BLaER1 treated with 17β-estradiol and CSF1 and Interleukin-3, amounts not matched to agents 10 nM and 100 nM (cell line): ENCODE data around the gene RECK.
A peak's percentile ranks its signal among the peaks of the same experiment; 100 is the strongest.

Experiments used
- H3K27ac ChIP-seq, 11 experiments: shearing (Covaris generic); formaldehyde crosslinking; 2 replicates each; pipeline ENCODE4 v1.8.1; 2022
- H3K27me3 ChIP-seq, 11 experiments: shearing (Covaris generic); formaldehyde crosslinking; 2 replicates each; pipeline ENCODE4 v1.8.1; 2022
- H3K36me3 ChIP-seq, 11 experiments: shearing (Covaris generic); formaldehyde crosslinking; 2 replicates each; pipeline ENCODE4 v1.8.1; 2022
- H3K4me1 ChIP-seq, 10 experiments: shearing (Covaris generic); formaldehyde crosslinking; 2 replicates each; pipeline ENCODE4 v1.8.1; 2022
- H3K4me2 ChIP-seq, 11 experiments: shearing (Covaris generic); formaldehyde crosslinking; 2 replicates each; pipeline ENCODE4 v1.8.1; 2022
- H3K4me3 ChIP-seq, 10 experiments: shearing (Covaris generic); formaldehyde crosslinking; 2 replicates each; pipeline ENCODE4 v1.8.1; 2022
- H3K9ac ChIP-seq, 11 experiments: shearing (Covaris generic); formaldehyde crosslinking; 2 replicates each; pipeline ENCODE4 v1.8.1; 2022
- H3K9me3 ChIP-seq, 11 experiments: shearing (Covaris generic); formaldehyde crosslinking; replicated peaks in 1 of 11; 2 replicates each; pipeline ENCODE4 v1.8.1; 2022
- H4K20me1 ChIP-seq, 11 experiments: shearing (Covaris generic); formaldehyde crosslinking; 2 replicates each; pipeline ENCODE4 v1.8.1; 2022
- Cebpa-rat ChIP-seq, 11 experiments: shearing (Covaris generic); IDR thresholded peaks; 2 replicates each; pipeline ENCODE4 v1.8.1; 2022

Gene RECK

GRCh38 chr9:36137392-36138004 lies 100.8 kb downstream of the RECK start:
- H3K36me3 ChIP-seq = no peaks in the 10 kb centered on the region; a peak in 1 of 22 replicates
- H3K4me2 ChIP-seq = peak overlapping the region; percentile 90 to 100 (median 99)
- TF ChIP-seq Cebpa-rat (IDR thresholded peaks at IDR 0.05) = no peak
- peak overlapping the region; percentile 79 to 90 (median 82); a peak in 21 of 22 replicates for H3K27ac ChIP-seq
- H3K9me3 ChIP-seq = no peaks in the 10 kb centered on the region
- peaks cover 55 to 64% (median 61%) of the 10 kb centered on the region in 10 experiments for H3K4me1 ChIP-seq
- peak overlapping the region; percentile 83 to 93 (median 87) for H3K9ac ChIP-seq
- H4K20me1 ChIP-seq = peaks cover 0 to 12% (median 0%) of the 10 kb centered on the region in 11 experiments; a peak in 1 of 22 replicates
- peaks cover 0 to 6% (median 0%) of the 10 kb centered on the region in 11 experiments; a peak in 1 of 22 replicates for H3K27me3 ChIP-seq
- H3K4me3 ChIP-seq = peak overlapping the region; percentile 77 to 97 (median 82)

DNA sequence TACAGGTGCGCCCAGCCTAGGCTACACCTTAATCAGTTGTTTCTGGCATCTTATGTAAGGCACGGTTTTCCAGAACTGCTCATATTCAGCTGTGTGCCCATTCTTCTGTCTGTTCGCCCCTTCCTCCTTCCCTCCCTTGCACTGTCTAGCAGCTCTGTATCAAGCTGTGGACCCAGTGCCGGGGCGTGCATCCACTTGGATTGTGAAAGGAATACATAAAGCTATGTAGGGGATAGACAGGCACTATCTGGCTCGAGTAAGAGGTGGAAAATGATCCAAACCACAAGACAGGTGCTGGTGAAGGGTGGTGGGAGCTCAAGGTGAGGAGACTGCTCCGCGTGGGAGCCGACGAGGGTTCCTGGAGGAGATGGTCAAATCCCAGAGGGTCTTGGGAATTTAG lies 101.8 kb downstream of the RECK start:
- Histone ChIP-seq H3K9me3 (no peaks in the 10 kb centered on the region), H3K27me3 (peaks cover 0 to 6% (median 0%) of the 10 kb centered on the region in 11 experiments; a peak in 1 of 22 replicates), H3K36me3 (peaks cover 0 to 4% (median 0%) of the 10 kb centered on the region in 11 experiments; a peak in 3 of 22 replicates), H3K4me2 (peak overlapping the region; percentile 12 to 100 (median 98); a peak in 19 of 22 replicates), H3K27ac (peak overlapping the region in 2 of 11 experiments; percentile 86 to 89; a peak in 2 of 22 replicates), H3K4me3 (peak overlapping the region in 2 of 10 experiments; percentile 89 to 97; a peak in 1 of 20 replicates), H3K9ac (peak overlapping the region in 2 of 11 experiments; percentile 14 to 75; a peak in 2 of 22 replicates), H4K20me1 (peaks cover 0 to 12% (median 0%) of the 10 kb centered on the region in 11 experiments; a peak in 1 of 22 replicates), H3K4me1 (peaks cover 65 to 74% (median 71%) of the 10 kb centered on the region in 10 experiments)
- TF ChIP-seq Cebpa-rat (IDR thresholded peaks at IDR 0.05) = no peak

- H3K27me3 ChIP-seq = peaks cover 0 to 6% (median 0%) of the 10 kb centered on the region in 11 experiments; a peak in 1 of 22 replicates
- peaks cover 0 to 8% (median 0%) of the 10 kb centered on the region in 11 experiments; a peak in 4 of 22 replicates for H3K36me3 ChIP-seq
- no peak for TF ChIP-seq Cebpa-rat (IDR thresholded peaks at IDR 0.05)
- peak overlapping the region in 1 of 10 experiments; percentile 89; a peak in 1 of 20 replicates for H3K4me3 ChIP-seq
- H3K27ac ChIP-seq = peak overlapping the region in 3 of 11 experiments; percentile 76 to 89 (median 86); a peak in 4 of 22 replicates
- H3K9ac ChIP-seq = peak overlapping the region in 4 of 11 experiments; percentile 4 to 75 (median 40); a peak in 3 of 22 replicates
- peak overlapping the region; percentile 12 to 100 (median 98); a peak in 19 of 22 replicates for H3K4me2 ChIP-seq
- H4K20me1 ChIP-seq = peaks cover 0 to 12% (median 0%) of the 10 kb centered on the region in 11 experiments; a peak in 1 of 22 replicates
- H3K9me3 ChIP-seq = no peaks in the 10 kb centered on the region
- peaks cover 69 to 79% (median 75%) of the 10 kb centered on the region in 10 experiments for H3K4me1 ChIP-seq
Measured at GRCh38 chr9:36138901-36139300, 102.2 kb downstream of the RECK start.

GRCh38 chr9:36140086-36141084 lies 103.7 kb downstream of the RECK start:
- H3K4me3 ChIP-seq = peak overlapping the region in 2 of 10 experiments; percentile 63 to 89; a peak in 7 of 20 replicates
- H4K20me1 ChIP-seq = peaks cover 0 to 12% (median 0%) of the 10 kb centered on the region in 11 experiments; a peak in 1 of 22 replicates
- H3K36me3 ChIP-seq = peaks cover 0 to 20% (median 5%) of the 10 kb centered on the region in 11 experiments; a peak in 9 of 22 replicates
- peak in 8 of 11 experiments; percentile 14 to 76 (median 48); a peak in 7 of 22 replicates for TF ChIP-seq Cebpa-rat (IDR thresholded peaks at IDR 0.05)
- H3K4me1 ChIP-seq = peaks cover 84 to 93% (median 90%) of the 10 kb centered on the region in 10 experiments
- peak overlapping the region; percentile 55 to 80 (median 77) for H3K9ac ChIP-seq
- H3K4me2 ChIP-seq = peak overlapping the region; percentile 91 to 100 (median 98)
- H3K27me3 ChIP-seq = peaks cover 0 to 6% (median 0%) of the 10 kb centered on the region in 11 experiments; a peak in 1 of 22 replicates
- peak overlapping the region; percentile 76 to 89 (median 87) for H3K27ac ChIP-seq
- H3K9me3 ChIP-seq = peaks cover 0 to 8% (median 3%) of the 10 kb centered on the region in 11 experiments; a peak in 8 of 22 replicates

- no peak for TF ChIP-seq Cebpa-rat (IDR thresholded peaks at IDR 0.05)
- Histone ChIP-seq H3K4me2 (peak overlapping the region; percentile 91 to 100 (median 98)), H3K4me1 (peaks cover 82 to 93% (median 87%) of the 10 kb centered on the region in 10 experiments), H3K27ac (peak overlapping the region; percentile 76 to 89 (median 87); a peak in 21 of 22 replicates), H3K4me3 (peak overlapping the region in 2 of 10 experiments; percentile 55 to 63; a peak in 1 of 20 replicates), H3K36me3 (peaks cover 0 to 27% (median 14%) of the 10 kb centered on the region in 11 experiments; a peak in 15 of 22 replicates), H3K9ac (peak overlapping the region; percentile 67 to 80 (median 77); a peak in 20 of 22 replicates), H3K9me3 (peaks cover 5 to 17% (median 11%) of the 10 kb centered on the region in 11 experiments; a peak in 16 of 22 replicates), H4K20me1 (peaks cover 0 to 12% (median 0%) of the 10 kb centered on the region in 11 experiments; a peak in 1 of 22 replicates), H3K27me3 (no peaks in the 10 kb centered on the region)
Measured at GRCh38 chr9:36141288-36141687, 104.6 kb downstream of the RECK start.

- H3K9ac ChIP-seq = peak overlapping the region; percentile 70 to 81 (median 78); a peak in 20 of 22 replicates
- peak overlapping the region; percentile 76 to 89 (median 87); a peak in 21 of 22 replicates for H3K27ac ChIP-seq
- H3K27me3 ChIP-seq = no peaks in the 10 kb centered on the region
- peak overlapping the region in 4 of 10 experiments; percentile 17 to 63 (median 51); a peak in 6 of 20 replicates for H3K4me3 ChIP-seq
- peaks cover 0 to 32% (median 15%) of the 10 kb centered on the region in 11 experiments; a peak in 15 of 22 replicates for H3K36me3 ChIP-seq
- H3K9me3 ChIP-seq = peaks cover 5 to 18% (median 11%) of the 10 kb centered on the region in 11 experiments; a peak in 16 of 22 replicates
- peaks cover 0 to 12% (median 0%) of the 10 kb centered on the region in 11 experiments; a peak in 1 of 22 replicates for H4K20me1 ChIP-seq
- peak overlapping the region; percentile 91 to 100 (median 98) for H3K4me2 ChIP-seq
- TF ChIP-seq Cebpa-rat (IDR thresholded peaks at IDR 0.05) = no peak
- peaks cover 82 to 98% (median 89%) of the 10 kb centered on the region in 10 experiments for H3K4me1 ChIP-seq
Measured at GRCh38 chr9:36141761-36142160, 105.0 kb downstream of the RECK start.

DNA sequence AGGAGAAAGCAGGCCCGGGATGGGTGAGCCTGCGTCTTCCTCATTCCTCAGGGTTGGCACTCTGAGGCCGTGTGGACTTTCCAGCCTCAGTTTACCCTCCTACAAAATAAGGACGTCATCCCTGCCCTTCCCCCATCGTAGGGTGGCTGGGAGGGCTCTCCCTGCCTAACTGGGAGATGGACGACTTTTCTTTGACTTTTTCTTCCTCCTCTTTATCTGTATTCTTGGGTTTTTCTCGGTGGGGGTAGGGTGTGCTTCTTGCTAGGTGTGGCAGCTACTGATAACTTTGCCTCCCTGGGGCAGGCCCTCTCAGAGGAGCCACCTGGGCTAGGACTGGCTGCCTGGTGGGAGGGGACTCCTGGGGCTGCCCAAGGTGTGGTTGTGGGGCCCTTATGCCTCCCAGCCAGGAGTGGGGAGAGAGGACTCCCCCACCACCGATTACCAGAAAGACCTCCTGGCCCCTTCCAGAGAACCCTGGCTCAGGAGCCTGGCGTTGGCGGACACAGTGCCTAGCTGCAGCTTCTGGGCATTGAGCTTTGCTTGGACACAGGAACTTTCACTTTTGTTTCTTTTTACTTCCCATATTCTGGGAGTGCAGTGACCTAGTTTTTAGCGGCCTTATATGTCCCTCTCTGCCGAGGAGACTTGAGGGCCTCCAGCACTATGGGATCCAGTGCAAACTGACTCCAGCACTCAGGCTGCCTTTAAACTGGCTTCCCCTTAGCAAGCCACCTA lies 106.0 kb downstream of the RECK start:
- H3K27ac ChIP-seq = peak overlapping the region; percentile 76 to 89 (median 87)
- peak overlapping the region; percentile 91 to 100 (median 98) for H3K4me2 ChIP-seq
- peaks cover 74 to 100% (median 90%) of the 10 kb centered on the region in 10 experiments for H3K4me1 ChIP-seq
- no peaks in the 10 kb centered on the region for H3K27me3 ChIP-seq
- TF ChIP-seq Cebpa-rat (IDR thresholded peaks at IDR 0.05) = no peak
- H4K20me1 ChIP-seq = peaks cover 0 to 6% (median 0%) of the 10 kb centered on the region in 11 experiments; a peak in 2 of 22 replicates
- H3K9ac ChIP-seq = peak overlapping the region; percentile 70 to 81 (median 78)
- H3K9me3 ChIP-seq = peaks cover 5 to 18% (median 11%) of the 10 kb centered on the region in 11 experiments; a peak in 16 of 22 replicates
- H3K4me3 ChIP-seq = peak overlapping the region; percentile 26 to 63 (median 42); a peak in 19 of 20 replicates
- H3K36me3 ChIP-seq = peaks cover 0 to 41% (median 23%) of the 10 kb centered on the region in 11 experiments; a peak in 18 of 22 replicates
